ENCODE results near the gene RNF128. TPM values are rescaled to one million over a fixed set of nuclear protein-coding genes. Genes with fewer than 3 reads are reported as not detected.

The RNF128 gene
- 0.09 and 0.10 TPM in 2 replicates for polyA plus RNA-seq (2011; rRNA removed)
- polyA minus RNA-seq (2011; rRNA and poly(A)+ RNA removed), result 0.09 TPM in 1 of 2 replicates, not detected in the other

- no peak for DNase-seq (ENCODE audit: low read depth)
- no peak for TF ChIP-seq CTCF (IDR thresholded peaks at IDR 0.05; ENCODE audit: insufficient read depth, low read depth, low read length)
- no peaks in the 10 kb centered on the region for H3K36me3 ChIP-seq (ENCODE audit: control insufficient read depth, insufficient read depth, low read length)
- ChIA-PET CTCF (no interaction called here), POLR2A (no interaction called here)
- no peaks in the 10 kb centered on the region; the same call in 1 of the 2 replicates for H3K27me3 ChIP-seq (ENCODE audit: control insufficient read depth, insufficient read depth, low read length)
- H3K4me3 ChIP-seq (ENCODE audit: low read depth, low read length), result peak within 1 kb of the TSS; percentile 49
These were observed at the start of gene RNF128 for GRCh38 chrX:106726485-106727437. Gene RNF128, plus strand, starts transcription at chrX:106726701. Its CDS starts 213 bp downstream, at chrX:106726914.

- DNase-seq (ENCODE audit: low read depth), result no peak
- TF ChIP-seq CTCF (IDR thresholded peaks at IDR 0.05; ENCODE audit: insufficient read depth, low read depth, low read length), result no peak
- no peaks in the 10 kb centered on the region for H3K36me3 ChIP-seq (ENCODE audit: control insufficient read depth, insufficient read depth, low read length)
- POLR2A ChIA-PET, result no interaction called here
- H3K4me3 ChIP-seq (ENCODE audit: low read depth, low read length), result no peak overlapping the region
- H3K27me3 ChIP-seq (ENCODE audit: control insufficient read depth, insufficient read depth, low read length), result no peaks in the 10 kb centered on the region
- CTCF ChIA-PET, result no interaction called here
These were observed 45.8 kb upstream of the RNF128 start for GRCh38 chrX:106680716-106681115.

GRCh38 chrX:106684207-106684606 lies 42.3 kb upstream of the RNF128 start:
- no peak for TF ChIP-seq CTCF (IDR thresholded peaks at IDR 0.05; ENCODE audit: insufficient read depth, low read depth, low read length)
- ChIA-PET CTCF (interaction anchor here (0.7 kb wide), 1 partner anchor 153 kb away, joined by 3 read pairs; no protein-coding TSS in a partner anchor), POLR2A (no interaction called here)
- DNase-seq (ENCODE audit: low read depth), result no peak
- Histone ChIP-seq H3K4me3 (ENCODE audit: low read depth, low read length) (no peak overlapping the region), H3K36me3 (ENCODE audit: control insufficient read depth, insufficient read depth, low read length) (no peaks in the 10 kb centered on the region), H3K27me3 (ENCODE audit: control insufficient read depth, insufficient read depth, low read length) (no peaks in the 10 kb centered on the region)

- CTCF ChIA-PET, result interaction anchor here (0.6 to 1.1 kb wide), 2 partner anchors 33 to 553 kb away, joined by 3 read pairs; no protein-coding TSS in a partner anchor
- H3K36me3 ChIP-seq (ENCODE audit: control insufficient read depth, insufficient read depth, low read length), result no peaks in the 10 kb centered on the region
- H3K4me3 ChIP-seq (ENCODE audit: low read depth, low read length), result no peak overlapping the region
- POLR2A ChIA-PET, result no interaction called here
- DNase-seq (ENCODE audit: low read depth), result no peak
- no peak for TF ChIP-seq CTCF (IDR thresholded peaks at IDR 0.05; ENCODE audit: insufficient read depth, low read depth, low read length)
- no peaks in the 10 kb centered on the region for H3K27me3 ChIP-seq (ENCODE audit: control insufficient read depth, insufficient read depth, low read length)
These were observed 34.0 kb upstream of the RNF128 start for GRCh38 chrX:106692425-106693065.

- ChIA-PET POLR2A (no interaction called here), CTCF (no interaction called here)
- no peak for TF ChIP-seq CTCF (IDR thresholded peaks at IDR 0.05; ENCODE audit: insufficient read depth, low read depth, low read length)
- no peak for DNase-seq (ENCODE audit: low read depth)
- Histone ChIP-seq H3K27me3 (ENCODE audit: control insufficient read depth, insufficient read depth, low read length) (no peaks in the 10 kb centered on the region), H3K36me3 (ENCODE audit: control insufficient read depth, insufficient read depth, low read length) (no peaks in the 10 kb centered on the region), H3K4me3 (ENCODE audit: low read depth, low read length) (no peak overlapping the region)
These were observed 30.0 kb upstream of the RNF128 start for GRCh38 chrX:106696502-106696901.

Data from BJ (cell line).